GM12878 (cell line): ENCODE results near the gene GNA14. TPM values are rescaled to one million over a fixed set of nuclear protein-coding genes. Genes with fewer than 3 reads are reported as not detected.

Experiments
- ATAC-seq: fragments of 200-7000 bp; cut with Tn5 transposase; 3 replicates; pipeline ENCODE4 v1.9.1; 2020; ENCODE audit warnings: mild to moderate bottlenecking, moderate library complexity
- BruUV-seq: library from RNA; stranded (reverse); fragments of 400-500 nt; replicated peaks from 2 replicates; lab custom pipeline; 2021; lab: Mats Ljungman, UMichigan
- CTCF ChIA-PET: fragments of 300-600 bp; sonication (Branson Sonifier 250); formaldehyde crosslinking; extraction: SDS; loops from one replicate; lab custom pipeline; 2021; ENCODE audit warnings: inconsistent platforms; lab: Yijun Ruan, JAX
- POLR2A ChIA-PET: fragments of 350-600 bp; formaldehyde crosslinking; extraction: SDS; loops from one replicate; lab custom pipeline; 2021; ENCODE audit warnings: inconsistent platforms; lab: Charles Lee
- RAD21 ChIA-PET: fragments of 300-600 bp; sonication (Branson Sonifier 250); formaldehyde crosslinking; loops from one replicate; lab custom pipeline; 2023; ENCODE audit warnings: antibody characterized with exemption; ENCODE audit not compliant: unreplicated experiment; lab: Charles Lee
- SMC1A ChIA-PET: fragments of 300-600 bp; sonication (Branson Sonifier 250); formaldehyde crosslinking; loops from one replicate; lab custom pipeline; 2023; ENCODE audit not compliant: unreplicated experiment, uncharacterized antibody; lab: Charles Lee
- DNase-seq: peaks from one replicate; pipeline ENCODE4 v3.0.0-alpha.2; 2011; ENCODE audit warnings: low read depth, low spot score
- FAIRE-seq: peaks from 3 replicates; lab custom pipeline; 2011; peaks lifted over from hg19 to GRCh38; lab: Jason Lieb, UNC
- H2AFZ ChIP-seq: 2 replicates; pipeline ENCODE4 v1.6.0; 2011; ENCODE audit warnings: low read depth, low read length, control low read depth; ENCODE audit not compliant: control insufficient read depth
- H3K27ac ChIP-seq: 2 replicates; pipeline ENCODE4 v1.5.1; 2011; ENCODE audit warnings: control low read depth; ENCODE audit not compliant: control insufficient read depth, insufficient read depth
- H3K27me3 ChIP-seq, 2 experiments: replicated peaks in 1 of 2; 2 replicates each; pipeline versions ENCODE4 v1.6.0 to v1.6.1; 2011; ENCODE audit warnings: low read length in 1 of 2; ENCODE audit not compliant: control insufficient read depth in 2 of 2, insufficient read depth in 2 of 2
- H3K36me3 ChIP-seq, 2 experiments: 2 replicates each; pipeline ENCODE4 v1.5.1; 2011; ENCODE audit warnings: low read length in 1 of 2; ENCODE audit not compliant: control insufficient read depth in 2 of 2, insufficient read depth in 2 of 2
- H3K4me1 ChIP-seq: 2 replicates; pipeline ENCODE4 v1.6.1; 2011; ENCODE audit warnings: mild to moderate bottlenecking, low read length, moderate library complexity, mixed read lengths; ENCODE audit not compliant: control insufficient read depth, insufficient read depth
- H3K4me2 ChIP-seq: 2 replicates; pipeline ENCODE4 v1.6.0; 2011; ENCODE audit warnings: control low read depth; ENCODE audit not compliant: control insufficient read depth, insufficient read depth
- H3K4me3 ChIP-seq: fragments of 200-600 bp; sonication (generic); 2 replicates; pipeline ENCODE4 v1.5.1; 2016
- H3K79me2 ChIP-seq: 2 replicates; pipeline ENCODE4 v1.6.0; 2011; ENCODE audit warnings: low read length; ENCODE audit not compliant: control insufficient read depth, insufficient read depth
- H3K9ac ChIP-seq: 2 replicates; pipeline ENCODE4 v1.8.0; 2011; ENCODE audit warnings: low read length, control low read depth, mixed read lengths; ENCODE audit not compliant: control insufficient read depth, insufficient read depth
- H3K9me3 ChIP-seq: replicated peaks from 3 replicates; pipeline ENCODE4 v1.5.1; 2011; ENCODE audit warnings: mild to moderate bottlenecking, low read length; ENCODE audit not compliant: control insufficient read depth, insufficient read depth
- H4K20me1 ChIP-seq: 2 replicates; pipeline ENCODE4 v1.6.0; 2011; ENCODE audit not compliant: control insufficient read depth, insufficient read depth
- CREB1 ChIP-seq: IDR thresholded peaks from 2 replicates; pipeline ENCODE4 v1.6.1; 2012; ENCODE audit warnings: low read depth, mild to moderate bottlenecking, inconsistent platforms
- CREM ChIP-seq: IDR thresholded peaks from 2 replicates; pipeline ENCODE4 v1.6.1; 2014; ENCODE audit warnings: antibody characterized with exemption, low read depth
- KAT2A ChIP-seq: conservative IDR thresholded peaks from 2 replicates; pipeline ENCODE4 v1.6.1; 2011; ENCODE audit warnings: low read depth, low read length; ENCODE audit not compliant: control insufficient read depth
- KDM1A ChIP-seq: fragments of 200-600 bp; sonication (generic); IDR thresholded peaks from 2 replicates; pipeline ENCODE4 v1.6.1; 2016; ENCODE audit warnings: borderline replicate concordance
- MTA3 ChIP-seq: IDR thresholded peaks from 2 replicates; pipeline ENCODE4 v1.6.1; 2012; ENCODE audit warnings: low read length, inconsistent platforms, borderline replicate concordance
- SMAD1 ChIP-seq: fragments of 450-650 bp; IDR thresholded peaks from 2 replicates; pipeline ENCODE4 v1.6.1; 2018; ENCODE audit warnings: mild to moderate bottlenecking, low read depth; ENCODE audit not compliant: partially characterized antibody
- SMC3 ChIP-seq: IDR thresholded peaks from 2 replicates; pipeline ENCODE4 v1.6.1; 2011; ENCODE audit warnings: low read length, improper control_type of control experiment, borderline replicate concordance
- YBX1 ChIP-seq: fragments of 450-650 bp; IDR thresholded peaks from 2 replicates; pipeline ENCODE4 v1.6.1; 2016; ENCODE audit warnings: antibody characterized with exemption
- ZBED1 ChIP-seq: IDR thresholded peaks from 2 replicates; pipeline ENCODE4 v1.6.1; 2016; ENCODE audit warnings: borderline replicate concordance
- ZNF24 ChIP-seq: fragments of 450-650 bp; IDR thresholded peaks from 2 replicates; pipeline ENCODE4 v1.6.1; 2017; ENCODE audit warnings: antibody characterized with exemption, mild to moderate bottlenecking
- WGBS: methylation state at CpG from one replicate; pipeline ENCODE4 v1.1.6; 2016; ENCODE audit warnings: low lambda C conversion rate; ENCODE audit not compliant: insufficient replicate concordance, insufficient coverage; ENCODE audit errors: missing lambda C conversion rate; 5-methylcytosine and 5-hydroxymethylcytosine counted together
- in situ Hi-C: fragments of 300-500 bp; cut with MboI; formaldehyde crosslinking; loops from 9 replicates; pipeline ENCODE4 v1.14.3; 2018; ENCODE audit warnings: mixed read lengths
- intact Hi-C: fragments of 100-400 bp; cut with micrococcal nuclease; formaldehyde crosslinking; loops from one replicate; pipeline ENCODE4 v1.14.2; 2022; ENCODE audit not compliant: unreplicated experiment
- polyA plus RNA-seq, 11 experiments: library from polyadenylated mRNA; depleted of rRNA in 4 of 11; unstranded in 6 of 11; stranded (reverse) in 5 of 11; fragments of >200 nt; fragmentation: Nextera tagmentation in 4 of 11; fragmentation: Illumina TruSeq in 1 of 11; extraction: Ambion mirVana in 4 of 11; extraction: Trizol in 1 of 11; gene quantifications; 1 replicate in 1 of 11; 2 replicates in 10 of 11; pipeline versions ENCODE4 v1.2.1 to v1.2.3, GENCODE V29; 2011 to 2016; ENCODE audit warnings: inconsistent platforms in 2 of 11, missing spikeins in 2 of 11, low read depth in 1 of 11
- total RNA-seq, 4 experiments: library from RNA; depleted of rRNA in 3 of 4; stranded (reverse); fragments of >200 nt in 3 of 4; fragmentation: Illumina TruSeq in 1 of 4; extraction: Trizol in 1 of 4; gene quantifications; 2 replicates each; pipeline versions ENCODE4 v1.2.1 to v1.2.3, GENCODE V29; 2013 to 2021
- TF ChIP-seq, protein P1 (sequence below): fragments of 450-650 bp; IDR thresholded peaks from 2 replicates; pipeline ENCODE4 v1.6.1; 2017; ENCODE audit warnings: antibody characterized with exemption, mild to moderate bottlenecking, moderate library complexity
- TF ChIP-seq, protein P2 (sequence below): fragments of 150-350 bp; IDR thresholded peaks from 2 replicates; pipeline ENCODE4 v1.6.1; 2016; ENCODE audit warnings: low read depth, low read length
- TF ChIP-seq, protein P3 (sequence below): IDR thresholded peaks from 2 replicates; pipeline ENCODE4 v1.6.1; 2012; ENCODE audit warnings: low read depth, low read length, improper control_type of control experiment
- TF ChIP-seq, protein P4 (sequence below): fragments of 450-650 bp; formaldehyde crosslinking; IDR thresholded peaks from 2 replicates; pipeline ENCODE4 v1.4.0; 2020; ENCODE audit warnings: mild to moderate bottlenecking, moderate library complexity
- TF ChIP-seq, protein P5 (sequence below): IDR thresholded peaks from 2 replicates; pipeline ENCODE4 v1.6.1; 2011; ENCODE audit warnings: low read depth, mild to moderate bottlenecking, low read length, moderate library complexity, borderline replicate concordance; ENCODE audit errors: extremely low read depth

The GNA14 gene
- total and polyA plus RNA-seq, 10 of the 15 experiments (the other 5 are each of a cell fraction or from before 2014, with no cell fraction given), result 0.17 TPM; not detected in 9

DNA sequence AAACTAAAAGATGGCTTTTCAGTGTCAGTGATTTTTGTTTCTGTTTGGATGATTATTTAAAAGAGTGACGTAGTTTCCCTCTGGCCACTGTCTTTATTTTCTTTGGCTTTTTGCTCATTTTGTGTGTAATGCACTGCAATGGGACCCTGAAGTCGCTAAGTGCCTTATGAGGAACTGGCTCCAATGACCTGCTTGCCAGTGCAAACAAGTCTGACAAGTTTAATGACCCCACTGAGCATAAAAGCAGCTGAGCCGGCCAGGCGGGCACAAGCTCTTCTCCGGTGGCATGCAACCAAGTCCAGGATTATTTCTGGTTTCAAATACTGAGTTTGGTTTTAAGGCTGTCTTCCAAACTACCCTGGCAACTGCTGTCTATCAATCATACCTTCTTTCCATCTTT lies 15.6 kb upstream of the GNA14 start:
- CTCF ChIA-PET, result interaction anchor here (1.8 kb wide), 1 partner anchor 87 kb away, joined by 6 read pairs; no protein-coding TSS in a partner anchor
- no peak overlapping the region for H3K4me2 ChIP-seq
- SMC1A ChIA-PET, result interaction anchor here (0.7 kb wide), 1 partner anchor 80 kb away, joined by 3 read pairs; no protein-coding TSS in a partner anchor
- no peaks in the 10 kb centered on the region for H3K4me1 ChIP-seq
- H3K4me3 ChIP-seq, result no peak overlapping the region
- no peaks in the 10 kb centered on the region for H3K27me3 ChIP-seq
- in situ Hi-C loops (no loop called here), intact Hi-C loops (no loop called here)
- H3K79me2 ChIP-seq, result no peaks in the 10 kb centered on the region
- POLR2A ChIA-PET, result no interaction called here
- BruUV-seq, result no TSS peak
- no peaks in the 10 kb centered on the region for H3K9me3 ChIP-seq
- no peak overlapping the region for H2AFZ ChIP-seq
- no peak overlapping the region for H3K9ac ChIP-seq
- H4K20me1 ChIP-seq, result no peaks in the 10 kb centered on the region
- ATAC-seq, result no peak
- WGBS, result 3% methylated on average over 5 of the region's 5 CpGs
- H3K27ac ChIP-seq, result no peak overlapping the region
- DNase-seq, result no peak
- RAD21 ChIA-PET, result no interaction called here
- no peak for FAIRE-seq
- no peaks in the 10 kb centered on the region for H3K36me3 ChIP-seq
- TF ChIP-seq SMAD1 (no peak), MTA3 (no peak), ZNF24 (no peak), YBX1 (no peak), CREM (no peak), SMC3 (no peak), KDM1A (no peak), KAT2A (no peak), CREB1 (no peak), ZBED1 (no peak)
- TF ChIP-seq, protein P1, sequence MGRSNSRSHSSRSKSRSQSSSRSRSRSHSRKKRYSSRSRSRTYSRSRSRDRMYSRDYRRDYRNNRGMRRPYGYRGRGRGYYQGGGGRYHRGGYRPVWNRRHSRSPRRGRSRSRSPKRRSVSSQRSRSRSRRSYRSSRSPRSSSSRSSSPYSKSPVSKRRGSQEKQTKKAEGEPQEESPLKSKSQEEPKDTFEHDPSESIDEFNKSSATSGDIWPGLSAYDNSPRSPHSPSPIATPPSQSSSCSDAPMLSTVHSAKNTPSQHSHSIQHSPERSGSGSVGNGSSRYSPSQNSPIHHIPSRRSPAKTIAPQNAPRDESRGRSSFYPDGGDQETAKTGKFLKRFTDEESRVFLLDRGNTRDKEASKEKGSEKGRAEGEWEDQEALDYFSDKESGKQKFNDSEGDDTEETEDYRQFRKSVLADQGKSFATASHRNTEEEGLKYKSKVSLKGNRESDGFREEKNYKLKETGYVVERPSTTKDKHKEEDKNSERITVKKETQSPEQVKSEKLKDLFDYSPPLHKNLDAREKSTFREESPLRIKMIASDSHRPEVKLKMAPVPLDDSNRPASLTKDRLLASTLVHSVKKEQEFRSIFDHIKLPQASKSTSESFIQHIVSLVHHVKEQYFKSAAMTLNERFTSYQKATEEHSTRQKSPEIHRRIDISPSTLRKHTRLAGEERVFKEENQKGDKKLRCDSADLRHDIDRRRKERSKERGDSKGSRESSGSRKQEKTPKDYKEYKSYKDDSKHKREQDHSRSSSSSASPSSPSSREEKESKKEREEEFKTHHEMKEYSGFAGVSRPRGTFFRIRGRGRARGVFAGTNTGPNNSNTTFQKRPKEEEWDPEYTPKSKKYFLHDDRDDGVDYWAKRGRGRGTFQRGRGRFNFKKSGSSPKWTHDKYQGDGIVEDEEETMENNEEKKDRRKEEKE, result no peak
- TF ChIP-seq, protein P2, sequence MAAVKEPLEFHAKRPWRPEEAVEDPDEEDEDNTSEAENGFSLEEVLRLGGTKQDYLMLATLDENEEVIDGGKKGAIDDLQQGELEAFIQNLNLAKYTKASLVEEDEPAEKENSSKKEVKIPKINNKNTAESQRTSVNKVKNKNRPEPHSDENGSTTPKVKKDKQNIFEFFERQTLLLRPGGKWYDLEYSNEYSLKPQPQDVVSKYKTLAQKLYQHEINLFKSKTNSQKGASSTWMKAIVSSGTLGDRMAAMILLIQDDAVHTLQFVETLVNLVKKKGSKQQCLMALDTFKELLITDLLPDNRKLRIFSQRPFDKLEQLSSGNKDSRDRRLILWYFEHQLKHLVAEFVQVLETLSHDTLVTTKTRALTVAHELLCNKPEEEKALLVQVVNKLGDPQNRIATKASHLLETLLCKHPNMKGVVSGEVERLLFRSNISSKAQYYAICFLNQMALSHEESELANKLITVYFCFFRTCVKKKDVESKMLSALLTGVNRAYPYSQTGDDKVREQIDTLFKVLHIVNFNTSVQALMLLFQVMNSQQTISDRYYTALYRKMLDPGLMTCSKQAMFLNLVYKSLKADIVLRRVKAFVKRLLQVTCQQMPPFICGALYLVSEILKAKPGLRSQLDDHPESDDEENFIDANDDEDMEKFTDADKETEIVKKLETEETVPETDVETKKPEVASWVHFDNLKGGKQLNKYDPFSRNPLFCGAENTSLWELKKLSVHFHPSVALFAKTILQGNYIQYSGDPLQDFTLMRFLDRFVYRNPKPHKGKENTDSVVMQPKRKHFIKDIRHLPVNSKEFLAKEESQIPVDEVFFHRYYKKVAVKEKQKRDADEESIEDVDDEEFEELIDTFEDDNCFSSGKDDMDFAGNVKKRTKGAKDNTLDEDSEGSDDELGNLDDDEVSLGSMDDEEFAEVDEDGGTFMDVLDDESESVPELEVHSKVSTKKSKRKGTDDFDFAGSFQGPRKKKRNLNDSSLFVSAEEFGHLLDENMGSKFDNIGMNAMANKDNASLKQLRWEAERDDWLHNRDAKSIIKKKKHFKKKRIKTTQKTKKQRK, result no peak
- TF ChIP-seq, protein P3, sequence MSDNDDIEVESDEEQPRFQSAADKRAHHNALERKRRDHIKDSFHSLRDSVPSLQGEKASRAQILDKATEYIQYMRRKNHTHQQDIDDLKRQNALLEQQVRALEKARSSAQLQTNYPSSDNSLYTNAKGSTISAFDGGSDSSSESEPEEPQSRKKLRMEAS, result no peak
- TF ChIP-seq, protein P4, sequence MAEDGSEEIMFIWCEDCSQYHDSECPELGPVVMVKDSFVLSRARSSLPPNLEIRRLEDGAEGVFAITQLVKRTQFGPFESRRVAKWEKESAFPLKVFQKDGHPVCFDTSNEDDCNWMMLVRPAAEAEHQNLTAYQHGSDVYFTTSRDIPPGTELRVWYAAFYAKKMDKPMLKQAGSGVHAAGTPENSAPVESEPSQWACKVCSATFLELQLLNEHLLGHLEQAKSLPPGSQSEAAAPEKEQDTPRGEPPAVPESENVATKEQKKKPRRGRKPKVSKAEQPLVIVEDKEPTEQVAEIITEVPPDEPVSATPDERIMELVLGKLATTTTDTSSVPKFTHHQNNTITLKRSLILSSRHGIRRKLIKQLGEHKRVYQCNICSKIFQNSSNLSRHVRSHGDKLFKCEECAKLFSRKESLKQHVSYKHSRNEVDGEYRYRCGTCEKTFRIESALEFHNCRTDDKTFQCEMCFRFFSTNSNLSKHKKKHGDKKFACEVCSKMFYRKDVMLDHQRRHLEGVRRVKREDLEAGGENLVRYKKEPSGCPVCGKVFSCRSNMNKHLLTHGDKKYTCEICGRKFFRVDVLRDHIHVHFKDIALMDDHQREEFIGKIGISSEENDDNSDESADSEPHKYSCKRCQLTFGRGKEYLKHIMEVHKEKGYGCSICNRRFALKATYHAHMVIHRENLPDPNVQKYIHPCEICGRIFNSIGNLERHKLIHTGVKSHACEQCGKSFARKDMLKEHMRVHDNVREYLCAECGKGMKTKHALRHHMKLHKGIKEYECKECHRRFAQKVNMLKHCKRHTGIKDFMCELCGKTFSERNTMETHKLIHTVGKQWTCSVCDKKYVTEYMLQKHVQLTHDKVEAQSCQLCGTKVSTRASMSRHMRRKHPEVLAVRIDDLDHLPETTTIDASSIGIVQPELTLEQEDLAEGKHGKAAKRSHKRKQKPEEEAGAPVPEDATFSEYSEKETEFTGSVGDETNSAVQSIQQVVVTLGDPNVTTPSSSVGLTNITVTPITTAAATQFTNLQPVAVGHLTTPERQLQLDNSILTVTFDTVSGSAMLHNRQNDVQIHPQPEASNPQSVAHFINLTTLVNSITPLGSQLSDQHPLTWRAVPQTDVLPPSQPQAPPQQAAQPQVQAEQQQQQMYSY, result no peak
- TF ChIP-seq, protein P5, sequence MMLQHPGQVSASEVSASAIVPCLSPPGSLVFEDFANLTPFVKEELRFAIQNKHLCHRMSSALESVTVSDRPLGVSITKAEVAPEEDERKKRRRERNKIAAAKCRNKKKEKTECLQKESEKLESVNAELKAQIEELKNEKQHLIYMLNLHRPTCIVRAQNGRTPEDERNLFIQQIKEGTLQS, result no peak
